PC-3 (cell line): ENCODE results near the gene MGAT3.

Experiments used
- CTCF ChIP-seq: fragments of 300-600 bp; sonication (generic); conservative IDR thresholded peaks from 2 replicates; pipeline ENCODE4 v1.5.1; 2017; ENCODE audit warnings: antibody characterized with exemption, low read depth, mild to moderate bottlenecking, low read length
- EZH2phosphoT487 ChIP-seq: fragments of 300-600 bp; sonication (generic); IDR thresholded peaks from 2 replicates; pipeline ENCODE4 v1.6.1; 2018; ENCODE audit warnings: mild to moderate bottlenecking, antibody characterized with exemption, low read length, borderline replicate concordance

GRCh38 chr22:39508393-39508792, 51.6 kb downstream of the MGAT3 start:
- TF ChIP-seq CTCF = no peak
- no peak for TF ChIP-seq EZH2phosphoT487
